Colonic mucosa (tissue), 4 donors: ENCODE results near the gene TMEM117. TPM values are rescaled to one million over a fixed set of nuclear protein-coding genes. Genes with fewer than 3 reads are reported as not detected.

Source experiments
- DNase-seq: peaks from one replicate; pipeline ENCODE4 v3.0.0-alpha.2; 2020
- H3K27ac ChIP-seq: fragments of 200-600 bp; one replicate; pipeline ENCODE4 v1.8.0; 2021
- H3K27me3 ChIP-seq: fragments of 200-600 bp; one replicate; pipeline ENCODE4 v1.8.0; 2021
- H3K36me3 ChIP-seq: fragments of 200-600 bp; one replicate; pipeline ENCODE4 v1.8.0; 2021
- H3K4me1 ChIP-seq: fragments of 200-600 bp; one replicate; pipeline ENCODE4 v1.8.0; 2021; ENCODE audit warnings: mild to moderate bottlenecking
- H3K4me3 ChIP-seq: fragments of 200-600 bp; one replicate; pipeline ENCODE4 v1.8.0; 2021
- H3K9ac ChIP-seq, 2 donors: one replicate each; pipeline ENCODE4 v1.7.0; 2013; ENCODE audit warnings: control low read depth in 2 of 2, low read depth in 2 of 2, low read length in 2 of 2
- H3K9me3 ChIP-seq: fragments of 200-600 bp; one replicate; pipeline ENCODE4 v1.8.0; 2021
- CTCF ChIP-seq: fragments of 200-600 bp; IDR thresholded peaks from one replicate; pipeline ENCODE4 v1.8.0; 2022; ENCODE audit warnings: antibody characterized with exemption, mild to moderate bottlenecking
- intact Hi-C: fragments of 100-400 bp; cut with DNase I; formaldehyde crosslinking; loops from one replicate; pipeline ENCODE4 v1.14.1; 2022
- total RNA-seq, 2 donors: library from RNA; stranded (reverse); fragmentation: NEBNext Ultra II Directional in 1 of 2; extraction: Animal tissue kit (Norgen Biotek cat#: 25700) in 1 of 2; gene quantifications; one replicate each; pipeline ENCODE4 v1.2.1, GENCODE V29; 2021
- donor health status: healthy.
- donor health status: DM: no; HTN: no; CAD: no.
- donor health status: DM: no; HTN: no; CAD: no.

Gene TMEM117
- total RNA-seq, 2 donors from 2014 or later = 7.4 to 8.0 TPM

- no peak overlapping the region for H3K27ac ChIP-seq
- no peak for TF ChIP-seq CTCF
Observed at GRCh38 chr12:43980627-43981191, 144.8 kb downstream of the TMEM117 start.

GRCh38 chr12:43981726-43982125 is 145.8 kb downstream of the TMEM117 start:
- no peak for TF ChIP-seq CTCF

More at GRCh38 chr12:43980627-43981191, 144.8 kb downstream of the TMEM117 start:
- H3K27me3 ChIP-seq = no peaks in the 10 kb centered on the region
- no peak overlapping the region for H3K4me3 ChIP-seq
- intact Hi-C loops = no loop called here
- H3K4me1 ChIP-seq = no peaks in the 10 kb centered on the region
- no peak for DNase-seq
- H3K9me3 ChIP-seq = no peaks in the 10 kb centered on the region
- no peaks in the 10 kb centered on the region for H3K36me3 ChIP-seq
- H3K9ac ChIP-seq = no peak overlapping the region

GRCh38 chr12:43982544-43982943 is 146.7 kb downstream of the TMEM117 start:
- DNase-seq = no peak
- no peak overlapping the region for H3K9ac ChIP-seq
- H3K36me3 ChIP-seq = no peaks in the 10 kb centered on the region
- no peaks in the 10 kb centered on the region for H3K9me3 ChIP-seq
- no peaks in the 10 kb centered on the region for H3K27me3 ChIP-seq
- H3K4me1 ChIP-seq = no peaks in the 10 kb centered on the region
- H3K27ac ChIP-seq = no peak overlapping the region
- no peak for TF ChIP-seq CTCF
- intact Hi-C loops = no loop called here
- H3K4me3 ChIP-seq = no peak overlapping the region

More at GRCh38 chr12:43981726-43982125, 145.8 kb downstream of the TMEM117 start:
- intact Hi-C loops = no loop called here
- Histone ChIP-seq H3K4me1 (no peaks in the 10 kb centered on the region), H3K27ac (no peak overlapping the region), H3K9me3 (no peaks in the 10 kb centered on the region), H3K9ac (no peak overlapping the region), H3K4me3 (no peak overlapping the region), H3K36me3 (no peaks in the 10 kb centered on the region), H3K27me3 (no peaks in the 10 kb centered on the region)
- DNase-seq = no peak

- intact Hi-C loops = no loop called here
- Histone ChIP-seq H3K4me1 (no peaks in the 10 kb centered on the region), H3K9ac (no peak overlapping the region), H3K9me3 (no peaks in the 10 kb centered on the region), H3K4me3 (no peak overlapping the region), H3K27me3 (no peaks in the 10 kb centered on the region), H3K36me3 (no peaks in the 10 kb centered on the region), H3K27ac (no peak overlapping the region)
- no peak for DNase-seq
- no peak for TF ChIP-seq CTCF
Observed at GRCh38 chr12:43988838-43989560, 153.1 kb downstream of the TMEM117 start.

- H3K27me3 ChIP-seq = no peaks in the 10 kb centered on the region
- no peaks in the 10 kb centered on the region for H3K9me3 ChIP-seq
- H3K27ac ChIP-seq = no peak overlapping the region
- no peak for DNase-seq
- intact Hi-C loops = no loop called here
- TF ChIP-seq CTCF = no peak
- H3K4me3 ChIP-seq = no peak overlapping the region
- H3K9ac ChIP-seq = no peak overlapping the region
- H3K36me3 ChIP-seq = no peaks in the 10 kb centered on the region
- no peaks in the 10 kb centered on the region for H3K4me1 ChIP-seq
Observed at GRCh38 chr12:43992856-43993255, 157.0 kb downstream of the TMEM117 start.
